GM10248 (cell line): ENCODE results near the gene EIF4EBP3.

Experiments
- CTCF ChIA-PET: fragments of 300-600 bp; sonication (Branson Sonifier 250); formaldehyde crosslinking; extraction: SDS; loops from one replicate; lab custom pipeline; 2021; ENCODE audit warnings: antibody characterized with exemption; lab: Yijun Ruan, JAX
- POLR2A ChIA-PET: fragments of 350-650 bp; sonication (Branson Sonifier 250); formaldehyde crosslinking; extraction: SDS; loops from one replicate; lab custom pipeline; 2020; ENCODE audit warnings: antibody characterized with exemption; lab: Yijun Ruan, JAX
- DNase-seq: peaks from one replicate; pipeline ENCODE4 v3.0.0; 2012; ENCODE audit errors: extremely low spot score
- CTCF ChIP-seq: IDR thresholded peaks from 2 replicates; pipeline ENCODE4 v1.5.1; 2012; ENCODE audit warnings: mild to moderate bottlenecking, low read depth; ENCODE audit errors: extremely low read depth, missing control alignments, control extremely low read depth

Gene EIF4EBP3

GRCh38 chr5:140558542-140558941 is 11.1 kb downstream of the EIF4EBP3 start:
- TF ChIP-seq CTCF = no peak
- no peak for DNase-seq
- CTCF ChIA-PET = interaction anchor here (1.0 to 2.3 kb wide), 4 partner anchors 11 to 195 kb away, joined by 3 to 15 read pairs (median 4); partner anchors contain the start of genes EIF4EBP3, IK and NDUFA2
- POLR2A ChIA-PET = interaction anchor here (2.6 kb wide), 1 partner anchor 11 kb away, joined by 22 read pairs; the partner anchor contains the start of gene EIF4EBP3

- ChIA-PET CTCF (interaction anchor here (2.3 kb wide), 1 partner anchor 12 kb away, joined by 15 read pairs; the partner anchor contains the start of gene EIF4EBP3), POLR2A (interaction anchor here (0.6 kb wide), 1 partner anchor 17 kb away, joined by 4 read pairs; no protein-coding TSS in a partner anchor)
- DNase-seq = peak; percentile 3
- TF ChIP-seq CTCF = no peak
Observed at GRCh38 chr5:140560227-140560626, 12.8 kb downstream of the EIF4EBP3 start.

- ChIA-PET CTCF (interaction anchor here (1.3 to 1.9 kb wide), 2 partner anchors 9 to 189 kb away, joined by 5 read pairs; no protein-coding TSS in a partner anchor), POLR2A (interaction anchor here (1.2 kb wide), 1 partner anchor 13 kb away, joined by 4 read pairs; no protein-coding TSS in a partner anchor)
Observed at GRCh38 chr5:140561753-140562523, 14.5 kb downstream of the EIF4EBP3 start.

GRCh38 chr5:140563596-140563995 is 16.1 kb downstream of the EIF4EBP3 start:
- TF ChIP-seq CTCF = no peak
- no peak for DNase-seq
- POLR2A ChIA-PET = interaction anchor here (3.3 kb wide), 1 partner anchor 16 kb away, joined by 18 read pairs; the partner anchor contains the start of gene EIF4EBP3
- CTCF ChIA-PET = interaction anchor here (1.1 to 1.8 kb wide), 2 partner anchors 15 to 71 kb away, joined by 3 to 4 read pairs; no protein-coding TSS in a partner anchor

More at GRCh38 chr5:140561753-140562523, 14.5 kb downstream of the EIF4EBP3 start:
- no peak for DNase-seq
- TF ChIP-seq CTCF = no peak

GRCh38 chr5:140564196-140565023 is 16.9 kb downstream of the EIF4EBP3 start, which contains the start of the genes APBB3 and SLC35A4:
Gene APBB3 (minus strand): TSS chr5:140564598. CDS start chr5:140564245, 353 bp downstream.
Gene SLC35A4 (plus strand): TSS chr5:140564828. CDS start chr5:140567170, 2,342 bp downstream.
- CTCF ChIA-PET = interaction anchor here (1.0 to 5.9 kb wide), 4 partner anchors 12 to 71 kb away, joined by 3 to 25 read pairs (median 4); no protein-coding TSS in a partner anchor
- TF ChIP-seq CTCF = no peak
- POLR2A ChIA-PET = interaction anchor here (0.7 to 3.3 kb wide), 2 partner anchors 16 to 146 kb away, joined by 3 to 18 read pairs; partner anchors contain the start of gene EIF4EBP3
- DNase-seq = peak; percentile 96
